GM18867 (cell line): ENCODE data around the gene SAPCD2.

Experiments
- ATAC-seq: cut with Tn5 transposase; IDR thresholded peaks from one replicate; pipeline ENCODE4 v1.9.1; 2021; ENCODE audit warnings: mild to moderate bottlenecking, moderate library complexity; ENCODE audit not compliant: unreplicated experiment

The SAPCD2 gene

GRCh38 chr9:137020771-137021567 is 49.4 kb downstream of the SAPCD2 start:
- ATAC-seq = no peak

GRCh38 chr9:137019891-137020683 is 50.3 kb downstream of the SAPCD2 start:
- no peak for ATAC-seq

GRCh38 chr9:137018761-137019559 is 51.4 kb downstream of the SAPCD2 start:
- no peak for ATAC-seq

GRCh38 chr9:137017791-137018497 is 52.4 kb downstream of the SAPCD2 start:
- ATAC-seq = no peak

DNA sequence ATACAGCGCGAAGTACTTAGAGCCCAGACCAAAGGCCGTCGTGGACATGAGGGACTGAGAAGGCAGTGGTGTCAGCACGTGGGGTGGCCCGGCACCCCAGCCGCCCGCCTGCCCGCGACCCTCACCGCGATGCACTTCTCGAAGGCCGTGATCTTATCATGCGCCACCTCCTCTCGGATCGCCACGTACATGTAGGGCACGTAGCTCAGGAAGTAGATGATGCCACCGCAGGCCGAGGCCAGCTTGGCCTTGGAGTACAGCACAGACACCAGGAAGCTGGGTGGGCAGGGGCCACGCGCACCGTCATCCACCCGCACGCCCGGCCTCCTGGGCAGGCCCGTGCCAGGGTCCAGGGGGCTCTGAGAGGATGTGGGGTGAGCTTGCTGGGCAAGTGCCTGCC is 53.3 kb downstream of the SAPCD2 start:
- no peak for ATAC-seq

GRCh38 chr9:137016436-137016835 is 53.9 kb downstream of the SAPCD2 start:
- no peak for ATAC-seq

DNA sequence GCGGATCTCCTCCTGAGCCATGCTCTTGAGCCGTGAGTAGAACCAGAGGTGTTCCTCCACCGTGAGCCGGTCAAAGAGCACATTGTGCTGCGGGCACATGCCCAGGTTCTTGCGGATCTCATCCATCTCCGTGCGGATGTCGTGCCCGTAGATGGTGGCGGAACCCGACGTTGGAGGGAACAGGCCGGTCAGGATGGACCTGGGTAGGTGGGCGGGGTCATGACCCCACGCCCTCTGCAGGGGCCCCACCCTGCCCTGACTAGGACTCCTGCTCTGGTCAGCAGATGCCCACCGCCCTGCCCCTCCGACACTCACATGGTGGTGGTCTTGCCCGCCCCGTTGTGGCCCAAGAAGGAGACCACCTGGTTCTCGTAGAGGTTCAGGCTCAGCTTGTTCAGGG is 54.4 kb downstream of the SAPCD2 start:
- no peak for ATAC-seq

GRCh38 chr9:137015540-137015930 is 54.8 kb downstream of the SAPCD2 start:
- ATAC-seq = no peak

- no peak for ATAC-seq
Observed at GRCh38 chr9:137014776-137015539, 55.4 kb downstream of the SAPCD2 start.

DNA sequence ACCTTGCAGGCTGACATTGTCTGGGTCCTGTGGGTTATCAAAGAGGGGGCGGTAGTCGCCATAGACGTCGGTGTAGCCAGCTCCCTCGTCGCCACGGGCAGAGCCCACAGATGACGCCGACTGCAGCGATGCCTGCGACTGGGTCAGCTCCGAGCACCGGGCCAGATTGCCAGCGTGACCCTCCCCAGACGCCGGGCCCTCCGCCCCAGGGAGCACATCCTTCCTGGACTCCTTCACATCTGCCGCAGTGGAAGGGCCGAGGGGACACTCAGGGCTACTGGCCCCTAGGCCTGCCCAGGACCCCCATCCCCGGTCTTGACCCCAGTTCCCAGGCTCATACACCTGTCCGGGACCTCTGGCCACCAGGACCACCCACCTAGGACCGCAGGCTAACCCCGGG is 56.2 kb downstream of the SAPCD2 start:
- ATAC-seq = no peak

DNA sequence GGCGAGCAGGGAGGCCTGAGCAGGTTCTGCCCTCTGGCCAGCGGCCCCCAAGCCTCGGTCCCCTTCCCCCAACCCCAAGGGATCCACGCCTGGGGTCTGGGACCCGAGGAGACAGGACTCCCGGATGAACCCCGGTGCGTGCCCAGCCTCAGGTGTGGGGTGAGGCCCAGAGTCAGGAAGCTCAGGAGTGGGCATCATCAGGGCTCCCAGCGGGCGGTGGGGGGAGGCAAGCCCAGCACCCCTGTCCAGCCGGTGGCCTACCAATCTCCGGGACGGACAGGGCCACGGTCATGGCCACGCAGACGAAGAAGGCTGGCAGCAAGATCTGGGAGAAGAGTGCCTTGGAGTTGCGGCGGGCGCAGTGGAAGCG is 56.8 kb downstream of the SAPCD2 start:
- ATAC-seq = no peak

DNA sequence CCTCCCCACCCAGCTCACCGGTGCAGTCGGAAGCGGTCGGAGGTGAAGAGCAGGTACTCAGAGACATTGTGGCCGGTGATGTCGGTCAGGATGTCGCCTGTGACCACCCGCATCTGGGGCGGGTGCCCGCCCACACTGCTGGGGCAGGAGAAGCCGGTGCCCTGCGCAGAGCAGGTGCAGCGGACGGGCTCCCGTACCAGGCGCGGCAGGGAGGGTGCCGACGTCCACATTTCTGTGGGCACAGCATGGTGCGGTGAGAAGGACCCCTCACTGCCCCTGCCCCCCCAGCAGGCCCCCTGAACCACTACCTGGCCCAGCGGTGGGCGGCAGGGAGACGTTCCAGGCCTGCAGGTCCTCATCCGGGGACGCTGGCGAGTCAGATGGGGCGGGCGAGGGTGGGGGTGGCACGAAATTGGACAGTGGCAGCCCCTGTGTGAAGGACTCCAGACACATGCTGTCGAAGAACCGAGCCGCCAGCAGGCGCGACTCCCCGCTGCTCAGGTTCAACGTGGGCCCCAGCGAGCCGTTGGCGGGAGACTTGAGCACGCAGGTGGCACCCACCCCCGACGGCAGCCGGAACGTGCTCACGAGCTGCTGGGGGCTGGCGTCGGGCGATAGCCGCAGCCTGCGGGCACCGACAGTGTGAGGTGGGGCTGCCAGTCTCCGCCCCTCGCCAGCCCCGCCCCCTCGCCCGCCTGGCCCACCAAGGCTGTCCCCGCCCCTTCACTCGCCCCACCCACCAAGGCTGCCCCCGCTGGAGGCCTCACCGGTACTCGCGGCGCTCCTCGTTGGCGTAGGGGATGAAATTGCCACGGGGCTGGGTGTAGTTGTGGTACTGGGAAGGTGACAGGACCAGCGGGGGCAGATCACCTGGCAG is 57.4 kb downstream of the SAPCD2 start:
- no peak for ATAC-seq
